AG09319 (cell line): ENCODE measurements around the gene ARHGEF9.

Experiments used
- DNase-seq: peaks from one replicate; pipeline ENCODE4 v3.0.0-alpha.2; 2010; ENCODE audit warnings: low read depth; ENCODE audit errors: extremely low read depth
- TF ChIP-seq, protein P1 (sequence below): IDR thresholded peaks from 2 replicates; pipeline ENCODE4 v1.5.1; 2011; ENCODE audit warnings: low read depth, mild to moderate bottlenecking, inconsistent platforms, low read length, moderate library complexity

ARHGEF9 gene

DNA sequence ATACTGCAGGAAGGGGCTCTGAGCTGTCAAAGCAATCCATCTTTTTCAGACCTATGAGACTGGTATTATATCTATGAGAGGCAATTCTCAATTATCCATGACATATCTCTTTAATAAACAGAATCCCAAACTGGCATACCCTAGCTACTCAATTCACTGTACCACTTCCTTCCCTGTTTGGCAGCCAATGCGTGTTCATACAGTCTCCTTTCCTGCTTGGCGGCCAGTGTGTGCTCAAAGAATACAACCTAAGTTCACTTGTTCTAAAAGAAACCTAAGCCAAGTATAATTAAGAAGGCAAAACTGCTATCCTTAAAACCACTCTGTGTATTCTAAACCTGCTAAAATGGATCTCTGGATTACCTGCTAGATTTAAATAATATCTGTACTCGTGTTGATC lies 38.3 kb downstream of the ARHGEF9 start:
- TF ChIP-seq, protein P1, sequence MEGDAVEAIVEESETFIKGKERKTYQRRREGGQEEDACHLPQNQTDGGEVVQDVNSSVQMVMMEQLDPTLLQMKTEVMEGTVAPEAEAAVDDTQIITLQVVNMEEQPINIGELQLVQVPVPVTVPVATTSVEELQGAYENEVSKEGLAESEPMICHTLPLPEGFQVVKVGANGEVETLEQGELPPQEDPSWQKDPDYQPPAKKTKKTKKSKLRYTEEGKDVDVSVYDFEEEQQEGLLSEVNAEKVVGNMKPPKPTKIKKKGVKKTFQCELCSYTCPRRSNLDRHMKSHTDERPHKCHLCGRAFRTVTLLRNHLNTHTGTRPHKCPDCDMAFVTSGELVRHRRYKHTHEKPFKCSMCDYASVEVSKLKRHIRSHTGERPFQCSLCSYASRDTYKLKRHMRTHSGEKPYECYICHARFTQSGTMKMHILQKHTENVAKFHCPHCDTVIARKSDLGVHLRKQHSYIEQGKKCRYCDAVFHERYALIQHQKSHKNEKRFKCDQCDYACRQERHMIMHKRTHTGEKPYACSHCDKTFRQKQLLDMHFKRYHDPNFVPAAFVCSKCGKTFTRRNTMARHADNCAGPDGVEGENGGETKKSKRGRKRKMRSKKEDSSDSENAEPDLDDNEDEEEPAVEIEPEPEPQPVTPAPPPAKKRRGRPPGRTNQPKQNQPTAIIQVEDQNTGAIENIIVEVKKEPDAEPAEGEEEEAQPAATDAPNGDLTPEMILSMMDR = no peak
- no peak for DNase-seq

DNA sequence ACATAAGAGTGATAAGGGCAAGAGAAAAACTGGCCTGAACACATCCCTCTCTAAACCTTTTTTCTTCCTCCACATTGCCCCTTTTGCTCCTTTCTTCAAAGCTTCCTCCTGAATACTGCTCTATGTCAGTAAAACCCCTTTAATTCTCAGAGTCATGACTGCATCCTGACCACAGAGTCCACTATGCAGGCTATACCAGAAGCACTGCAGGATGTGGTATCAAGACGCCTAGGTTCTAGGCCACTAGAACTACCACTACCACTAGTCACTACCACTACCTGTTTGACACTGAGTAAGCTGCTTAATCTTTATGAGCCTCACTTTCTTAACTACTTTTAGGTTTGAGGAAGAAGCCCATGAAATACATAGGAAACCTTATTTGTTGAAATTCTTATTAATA lies 38.7 kb downstream of the ARHGEF9 start:
- no peak for DNase-seq
- TF ChIP-seq, protein P1 = no peak

DNA sequence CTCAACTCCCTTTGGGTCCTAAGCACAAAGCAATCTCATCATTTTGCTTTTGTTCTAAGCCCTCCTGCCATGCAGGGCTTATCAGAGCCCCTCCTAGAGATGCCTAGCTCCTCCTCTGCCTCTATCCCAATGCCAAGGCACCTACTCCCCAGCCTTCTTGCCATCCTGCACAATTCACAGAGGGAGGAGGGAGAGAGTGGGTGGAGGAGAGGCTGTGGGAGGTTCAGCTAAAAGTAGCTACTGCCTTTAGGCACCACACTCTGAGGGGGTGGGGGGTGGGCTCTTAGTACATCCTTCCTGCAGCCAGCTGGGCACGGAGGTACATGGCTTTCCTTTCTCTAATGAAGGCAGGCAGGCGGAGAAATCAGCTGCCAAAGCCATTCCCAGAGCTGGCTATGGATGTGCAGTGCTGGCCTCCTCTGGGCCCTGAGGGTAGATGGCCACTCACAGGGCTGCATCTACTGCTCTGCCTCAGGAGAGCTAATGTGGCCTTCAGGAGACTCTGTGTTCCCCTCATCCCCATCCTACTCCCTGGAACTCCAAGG lies 40.1 kb downstream of the ARHGEF9 start:
- DNase-seq = no peak
- TF ChIP-seq, protein P1 = no peak

DNA sequence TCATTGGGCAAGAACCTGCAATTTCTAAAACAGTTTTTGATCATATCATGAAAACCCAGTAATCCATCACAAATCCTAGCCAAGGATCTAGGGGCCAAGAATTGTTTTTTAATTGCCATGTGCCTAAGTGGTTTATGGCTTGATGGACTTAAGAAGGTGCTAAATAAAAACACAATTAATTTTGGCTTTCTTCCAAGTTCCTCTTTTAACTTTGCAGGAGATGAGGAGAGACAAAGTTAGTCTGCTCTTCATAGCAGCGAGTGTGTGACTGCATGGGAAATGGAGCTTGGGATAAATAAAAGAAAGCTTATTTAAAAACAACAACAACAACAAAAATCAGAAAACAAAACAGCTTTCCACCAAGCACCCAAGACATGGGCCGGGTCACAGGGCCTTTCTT lies 41.4 kb downstream of the ARHGEF9 start:
- no peak for DNase-seq
- TF ChIP-seq, protein P1 = no peak

DNA sequence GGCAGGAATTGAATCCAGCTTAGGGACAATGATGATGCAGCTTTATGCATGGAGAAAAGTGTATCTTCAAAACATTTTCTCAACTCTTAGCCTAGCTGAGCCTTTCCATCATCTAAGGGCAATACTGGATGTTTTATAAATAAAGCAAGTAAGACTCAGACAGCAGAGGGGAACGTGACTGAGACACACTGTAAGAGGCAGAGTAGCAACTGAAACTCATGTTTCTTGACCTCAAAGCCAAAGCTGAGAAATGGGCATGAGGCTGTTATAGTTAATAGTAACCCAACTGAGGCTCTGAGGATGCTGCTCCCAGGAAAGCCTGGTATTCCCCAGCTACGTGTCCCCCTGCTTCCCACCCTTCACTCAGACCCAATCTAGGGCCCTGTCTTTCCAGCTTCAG lies 44.6 kb downstream of the ARHGEF9 start:
- no peak for DNase-seq
- TF ChIP-seq, protein P1 = no peak

DNA sequence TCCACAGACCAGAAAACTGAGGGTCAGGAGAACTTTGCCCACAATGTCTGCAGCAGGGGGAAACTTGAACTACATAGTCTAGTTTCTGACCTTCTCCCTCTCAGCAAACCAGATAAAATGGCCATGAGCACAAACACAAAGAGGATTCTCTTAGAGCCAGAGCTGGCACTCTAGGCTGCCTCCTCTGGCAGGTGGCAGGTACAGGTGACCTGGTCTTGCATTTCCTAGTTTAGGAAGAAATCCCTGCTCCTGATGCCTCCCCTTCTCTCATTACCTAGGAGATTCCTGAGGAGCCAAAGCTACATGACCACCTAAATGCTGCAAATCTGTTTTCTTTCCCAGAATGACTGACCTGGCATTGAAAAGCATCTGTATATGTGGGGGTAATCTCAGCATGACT lies 45.1 kb downstream of the ARHGEF9 start:
- no peak for DNase-seq

DNA sequence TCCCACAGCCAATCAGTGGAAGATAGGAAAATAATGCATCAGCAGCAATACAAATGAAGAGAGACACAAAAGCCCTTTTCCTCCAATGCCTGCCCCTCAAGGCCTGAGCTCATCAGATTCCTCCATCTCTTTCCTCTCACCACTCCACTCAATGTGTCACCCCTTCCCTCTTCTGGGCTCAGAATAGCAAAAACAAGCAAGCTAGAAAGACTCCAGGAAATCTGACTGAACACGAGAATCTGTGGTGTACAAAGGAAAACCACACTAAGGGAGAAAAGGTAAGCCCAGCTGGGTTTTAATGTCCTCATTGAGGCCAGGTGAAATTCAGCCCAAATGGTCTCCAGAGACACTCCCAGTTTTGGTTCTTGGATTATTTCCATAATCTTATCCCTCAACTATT lies 46.3 kb downstream of the ARHGEF9 start:
- TF ChIP-seq, protein P1 = no peak
- no peak for DNase-seq

More for the DNA sequence above, 45.1 kb downstream of the ARHGEF9 start:
- TF ChIP-seq, protein P1 = no peak
